Esophagus muscularis mucosa (tissue), 3 donors: ENCODE measurements around the gene CTF1.

Source experiments
- CTCF ChIP-seq, 3 experiments: fragments of 200-600 bp in 2 of 3; fragments of 450-650 bp in 1 of 3; sonication (generic) in 2 of 3; IDR thresholded peaks; one replicate each; pipeline ENCODE4 v1.5.1; 2017 to 2019; ENCODE audit warnings: antibody characterized with exemption in 3 of 3, mild to moderate bottlenecking in 2 of 3, moderate library complexity in 1 of 3
- POLR2AphosphoS5 ChIP-seq, 2 donors: sonication (generic); formaldehyde crosslinking; IDR thresholded peaks; one replicate each; pipeline ENCODE4 v1.6.1; 2017; ENCODE audit warnings: antibody characterized with exemption in 2 of 2

- TF ChIP-seq POLR2AphosphoS5 (IDR thresholded peaks at IDR 0.05) (no peak), CTCF (IDR thresholded peaks at IDR 0.05) (no peak)
These were observed 5.0 kb downstream of the CTF1 start for GRCh38 chr16:30901201-30902028.
